NCI-H524 treated with DMSO at 0.1 percent for 48 hours (cell line): ENCODE results near the gene OR2T35.
"Not testable (repeated sequence)": the region's sequence is repeated elsewhere in the genome, so short reads cannot be mapped to it uniquely, and the experiment has no call there.

Source experiments
- DNase-seq: peaks from one replicate; lab custom pipeline; 2025; lab: John Stamatoyannopoulos, UW

OR2T35 gene

GRCh38 chr1:248645178-248645577 is at the start of gene OR2T35:
Gene OR2T35, minus strand, starts transcription at chr1:248645278. Its CDS starts 6,020 bp downstream, at chr1:248639258.
- DNase-seq = not testable (repeated sequence)

GRCh38 chr1:248691567-248692155 is 46.6 kb upstream of the OR2T35 start:
- DNase-seq = no peak

DNA sequence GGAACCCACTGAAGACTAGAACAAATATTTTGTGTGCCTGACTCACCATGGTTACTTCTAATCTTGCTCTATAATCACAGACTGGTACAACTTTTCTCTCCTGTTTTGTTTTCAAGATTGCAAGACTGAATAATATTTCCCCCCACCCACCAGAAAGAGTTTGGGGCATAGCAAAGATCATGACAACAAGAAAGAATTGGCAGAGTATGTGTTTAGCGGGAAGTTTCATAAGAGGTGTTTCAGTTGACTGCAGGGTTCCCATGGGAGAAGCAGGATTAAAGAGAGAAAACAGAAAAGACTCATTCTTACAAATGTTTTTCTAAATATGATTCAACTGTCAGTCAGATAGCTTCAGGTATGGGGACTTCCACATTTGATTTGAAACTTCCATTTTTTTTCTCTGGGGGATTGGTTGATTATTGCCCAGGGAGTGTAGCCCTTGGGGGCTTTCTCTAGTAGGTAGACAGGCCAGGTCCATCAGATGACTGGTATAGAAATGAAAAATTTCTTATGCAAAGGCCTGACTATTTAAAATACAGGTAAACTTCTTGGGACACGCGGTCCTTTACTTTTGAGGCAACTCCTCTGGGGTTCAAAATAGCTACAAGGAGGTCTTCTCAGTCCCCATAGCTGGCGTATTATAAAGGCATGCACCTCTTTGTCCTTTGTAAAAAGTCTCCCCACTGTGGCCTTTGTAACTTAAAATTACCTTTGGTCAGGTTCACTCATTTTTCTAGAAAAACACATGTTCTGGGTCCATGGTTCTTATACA is 43.6 kb upstream of the OR2T35 start:
- DNase-seq = no peak

DNA sequence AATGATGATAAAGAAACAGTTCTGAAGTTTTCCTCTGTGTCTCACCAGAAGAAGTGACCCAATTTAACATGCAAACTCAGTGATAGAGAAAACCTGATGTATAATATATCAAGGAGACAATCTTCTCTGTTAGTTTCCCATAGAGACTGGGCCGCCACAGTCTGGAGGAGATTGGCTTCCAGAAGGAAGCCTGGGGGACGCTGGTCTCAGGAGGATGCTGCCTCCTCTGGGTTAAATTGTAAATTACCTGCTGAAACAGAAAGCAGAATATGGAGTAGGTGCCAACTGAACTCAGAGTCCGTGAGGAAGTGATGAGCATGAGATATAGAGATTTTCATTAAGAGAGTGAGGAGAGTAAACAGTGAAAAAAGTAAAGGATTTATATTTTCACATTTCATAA is 41.7 kb upstream of the OR2T35 start:
- DNase-seq = no peak

DNA sequence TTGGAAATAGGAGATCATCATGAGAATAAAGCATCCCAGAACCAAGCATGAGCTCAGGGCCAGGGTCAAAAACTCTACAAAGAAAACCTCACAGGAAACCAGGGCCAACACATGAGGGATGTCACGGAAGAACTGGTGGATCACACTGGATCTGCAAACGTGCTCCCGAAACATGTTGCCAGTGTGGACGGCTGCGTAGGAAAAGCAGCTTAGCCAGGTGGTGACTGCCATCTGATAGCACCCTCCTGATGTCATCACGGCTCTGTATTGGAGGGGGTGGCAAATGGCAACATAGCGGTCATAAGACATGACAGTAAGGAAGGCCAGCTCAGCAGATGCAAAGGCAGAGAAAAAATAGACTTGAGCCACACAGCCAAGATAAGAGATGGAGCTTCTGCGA is 36.6 kb upstream of the OR2T35 start:
- DNase-seq = no peak

DNA sequence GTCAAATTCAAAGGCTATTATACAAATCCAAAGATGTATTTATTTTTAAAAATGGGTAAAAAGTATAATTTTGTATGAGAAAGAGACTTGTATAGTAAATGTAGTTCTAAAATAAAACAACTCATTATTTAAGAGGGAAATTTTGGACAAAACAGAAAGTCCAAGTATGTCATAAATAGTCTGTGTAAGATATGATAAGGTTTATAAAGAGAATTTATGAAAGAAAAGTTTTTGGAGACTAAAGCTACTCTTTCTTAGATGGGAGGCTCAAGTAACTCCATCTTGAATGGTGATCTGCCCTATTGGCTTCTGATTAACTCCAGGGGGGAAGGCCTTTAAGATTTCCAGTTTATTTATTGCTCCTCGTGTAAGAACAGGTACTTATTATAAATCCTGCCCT is 24.9 kb upstream of the OR2T35 start:
- DNase-seq = no peak

DNA sequence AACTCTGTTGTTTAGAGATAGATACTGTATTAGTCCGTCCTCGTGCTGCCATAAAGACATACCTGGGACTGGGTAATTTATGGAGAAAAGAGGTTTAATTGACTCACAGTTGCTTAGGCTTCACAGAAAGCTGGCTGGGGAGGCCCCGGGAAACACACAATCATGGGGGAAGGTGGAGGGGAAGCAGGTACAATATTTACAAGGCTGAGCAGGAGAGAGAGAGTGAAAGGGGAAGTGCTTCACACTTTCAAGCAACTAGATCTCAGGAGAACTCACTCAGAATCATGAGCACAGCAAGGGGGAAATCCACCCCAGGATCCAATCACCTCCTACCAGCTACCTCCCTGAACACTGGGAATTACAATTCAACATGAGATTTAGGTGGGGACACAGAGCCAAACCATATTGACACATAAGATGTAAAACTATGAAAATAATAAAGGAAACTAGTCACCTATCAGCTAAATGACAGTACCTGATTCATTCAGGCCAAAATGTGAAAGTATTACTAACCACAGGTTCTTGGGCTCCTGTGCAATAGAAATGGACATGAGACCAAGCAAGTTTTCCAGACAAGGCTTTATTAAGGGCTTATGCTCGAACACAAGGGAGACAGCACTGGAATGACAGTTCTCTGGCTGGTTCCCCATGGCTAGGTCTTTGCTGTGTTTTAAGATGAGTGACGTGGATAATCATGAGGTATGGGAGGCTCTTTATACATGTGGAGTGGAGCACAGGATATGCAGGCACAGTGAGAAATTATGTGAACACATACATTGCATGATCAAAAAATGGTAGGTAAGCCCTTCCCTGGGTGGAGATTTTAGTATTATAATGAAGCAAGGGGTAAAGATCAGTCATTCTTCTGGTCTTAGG is 18.6 kb upstream of the OR2T35 start:
- DNase-seq = not testable (repeated sequence)

- DNase-seq = not testable (repeated sequence)
Observed at GRCh38 chr1:248656797-248657196, 11.7 kb upstream of the OR2T35 start.

DNA sequence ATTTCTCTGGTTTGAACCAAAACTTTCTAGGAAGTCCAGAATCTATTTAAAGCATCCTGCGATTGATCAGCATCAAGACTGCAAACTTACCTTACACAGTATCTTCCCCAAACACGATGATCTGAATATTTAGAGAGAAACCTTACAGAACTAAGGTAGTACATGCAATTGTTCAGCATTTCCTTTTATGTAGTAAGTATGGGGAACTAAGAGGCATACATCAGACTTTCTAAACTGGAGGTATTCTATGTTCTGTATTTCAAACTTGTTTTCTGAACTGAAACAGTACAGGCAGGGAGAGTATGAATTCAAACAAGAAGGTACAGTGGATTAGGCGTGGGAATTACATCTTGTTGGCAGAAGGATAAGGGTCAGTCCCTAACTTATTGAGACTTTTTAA is 10.3 kb upstream of the OR2T35 start, which contains the start of gene OR2T27:
TSS of gene OR2T27 (minus strand) at position 175 of the 400 bp plus-strand sequence. CDS start 4,644 bp downstream, outside the sequence.
- DNase-seq = not testable (repeated sequence)

GRCh38 chr1:248648770-248649536 is 3.9 kb upstream of the OR2T35 start:
- not testable (repeated sequence) for DNase-seq

- not testable (repeated sequence) for DNase-seq
Observed at GRCh38 chr1:248642971-248643651, 2.0 kb downstream of the OR2T35 start.

- DNase-seq = not testable (repeated sequence)
Observed at GRCh38 chr1:248641583-248641982, 3.5 kb downstream of the OR2T35 start.

- not testable (repeated sequence) for DNase-seq
Observed at GRCh38 chr1:248640906-248641305, 4.2 kb downstream of the OR2T35 start.

GRCh38 chr1:248639652-248640051 is 5.4 kb downstream of the OR2T35 start:
- DNase-seq = not testable (repeated sequence)

GRCh38 chr1:248636612-248637011 is 8.5 kb downstream of the OR2T35 start:
- DNase-seq = not testable (repeated sequence)

DNA sequence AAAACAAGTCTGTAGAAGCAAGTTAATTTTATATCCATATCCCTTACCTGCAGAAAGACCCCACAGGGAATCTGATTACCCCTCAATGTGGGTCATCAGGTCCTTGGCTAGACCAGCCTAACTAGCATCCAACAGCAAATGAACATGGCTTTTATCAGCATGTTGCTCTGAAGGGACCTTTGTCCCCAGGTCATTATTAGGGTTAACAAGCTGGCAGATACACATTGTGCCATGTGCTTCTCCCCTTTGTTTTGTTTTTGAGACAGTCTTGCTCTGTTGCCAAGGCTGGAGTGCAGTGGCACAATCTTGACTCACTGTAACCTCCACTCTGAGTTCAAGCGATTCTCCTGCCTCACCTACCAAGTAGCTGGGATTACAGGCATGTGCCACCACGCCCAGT is 10.1 kb downstream of the OR2T35 start, which contains the start of gene OR2T11:
TSS of gene OR2T11 (minus strand) at position 101 of the 400 bp plus-strand sequence. CDS start 7,963 bp downstream, outside the sequence.
- DNase-seq = not testable (repeated sequence)

DNA sequence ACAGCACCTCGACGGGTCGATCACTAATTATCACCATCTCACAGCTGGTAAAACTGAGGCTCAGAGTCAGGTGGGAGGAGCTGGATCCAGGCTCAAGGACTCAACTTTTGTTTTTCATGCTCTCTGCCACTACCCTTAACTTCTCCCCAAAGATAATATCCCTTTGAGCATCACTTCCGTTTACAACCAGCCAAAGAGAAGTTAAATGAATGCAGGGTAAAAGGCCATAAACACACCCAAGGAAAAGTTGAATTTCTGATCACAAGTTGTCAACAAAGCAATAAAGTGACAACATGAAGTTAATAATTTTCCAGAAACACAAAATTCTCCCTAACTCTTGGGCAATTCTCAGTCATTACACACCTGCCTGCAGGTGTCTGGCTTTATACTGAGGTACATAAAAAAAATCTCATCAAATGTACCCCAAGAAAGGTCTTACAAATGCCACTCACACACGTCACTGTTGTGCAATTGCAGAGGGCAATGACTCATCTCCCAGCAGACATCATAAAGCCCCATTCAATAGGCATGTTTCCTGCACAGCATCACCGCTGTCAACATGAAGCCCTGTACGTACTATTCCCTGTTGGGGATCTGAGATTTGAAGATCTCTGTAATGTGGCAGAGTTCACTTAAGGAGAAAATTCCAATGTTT is 13.6 kb downstream of the OR2T35 start:
- DNase-seq = no peak

DNA sequence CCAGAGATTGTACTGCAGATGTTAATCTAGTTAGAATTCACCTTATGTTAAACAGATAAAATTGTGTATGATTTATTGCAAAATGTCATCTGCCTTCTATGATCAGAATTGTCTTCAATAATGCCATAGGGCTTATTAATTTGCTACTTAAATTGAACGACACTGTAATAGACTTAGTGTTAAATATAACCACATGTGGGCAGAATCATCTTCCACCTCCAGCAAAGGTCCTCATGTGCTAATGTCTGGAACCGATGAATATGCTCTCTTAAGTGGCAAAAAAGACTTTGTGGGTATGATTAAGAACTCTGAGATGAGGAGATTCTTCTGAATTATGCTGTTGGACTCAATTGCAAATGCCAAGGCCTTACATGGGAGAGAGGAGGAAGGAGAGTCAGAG is 14.5 kb downstream of the OR2T35 start:
- DNase-seq = no peak

DNA sequence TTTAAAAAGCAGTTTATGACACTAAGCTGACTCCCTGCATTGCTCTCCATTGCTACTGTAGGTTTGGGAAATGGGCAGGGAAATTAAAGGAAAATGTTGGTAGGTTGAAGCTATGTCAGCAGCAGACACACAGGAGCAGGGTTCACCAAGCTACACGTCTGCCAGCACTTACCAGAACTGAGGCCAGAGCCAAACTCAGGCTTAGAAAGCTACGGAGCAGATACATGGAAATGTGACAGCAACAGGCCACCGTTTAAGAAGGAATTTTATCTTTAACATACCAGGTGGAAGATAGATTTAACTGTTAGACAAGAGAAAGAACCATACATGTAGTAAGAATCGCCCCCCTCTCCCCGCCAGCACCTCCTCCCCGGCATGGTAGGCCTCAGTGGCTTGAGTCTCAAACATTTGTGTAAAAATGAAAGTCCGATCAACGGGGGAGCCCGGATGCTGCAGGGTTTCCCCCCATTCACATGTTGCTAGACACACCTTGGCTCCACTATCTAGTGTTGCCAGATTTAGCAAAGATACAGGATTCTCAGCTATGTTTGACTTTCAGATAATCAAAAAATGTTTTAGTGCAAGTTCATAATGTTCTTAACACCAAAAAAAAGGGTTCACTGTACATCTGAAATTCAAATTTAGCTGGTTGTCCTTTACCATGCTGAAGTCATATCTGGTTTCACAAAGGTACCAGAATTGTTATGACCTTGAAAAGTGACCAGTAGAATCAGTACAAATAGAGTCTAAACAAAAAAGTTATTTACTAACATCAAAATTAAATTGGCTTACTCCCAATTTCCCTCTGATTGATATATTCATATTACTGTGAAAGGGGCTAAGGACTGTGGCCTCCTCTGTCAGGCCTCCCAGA is 16.9 kb downstream of the OR2T35 start:
- DNase-seq = no peak
